ENCODE measurements around the gene IFI35. TPM values are rescaled to one million over a fixed set of nuclear protein-coding genes. Genes with fewer than 3 reads are reported as not detected.
"Not testable (repeated sequence)": the region's sequence is repeated elsewhere in the genome, so short reads cannot be mapped to it uniquely, and the experiment has no call there.

The IFI35 gene
- total RNA-seq, 1 donor from 2014 or later = 13.7 TPM

- ATAC-seq (peak; percentile 3), DNase-seq (ENCODE audit: low spot score) (no peak)
Observed at GRCh38 chr17:42997390-42997983, 9.1 kb upstream of the IFI35 start.

GRCh38 chr17:42997984-42998938 lies 8.3 kb upstream of the IFI35 start, which contains the start of gene RPL27:
TSS of gene RPL27 (plus strand) at chr17:42998419. CDS start at chr17:42998751, 332 bp downstream.
- DNase-seq (ENCODE audit: low spot score) (peak; percentile 99), ATAC-seq (peak; percentile 93)

- no peak for ATAC-seq
- no peak for DNase-seq (ENCODE audit: low spot score)
Observed at GRCh38 chr17:42999003-42999525, 7.5 kb upstream of the IFI35 start.

- not testable (repeated sequence) for DNase-seq (ENCODE audit: low spot score); ATAC-seq
Observed at GRCh38 chr17:43000894-43001293, 5.7 kb upstream of the IFI35 start.

GRCh38 chr17:43003542-43004172 lies 2.9 kb upstream of the IFI35 start:
- ATAC-seq (peak; percentile 44), DNase-seq (ENCODE audit: low spot score) (no peak)

- DNase-seq (ENCODE audit: low spot score) = no peak
- ATAC-seq = peak; percentile 32
Observed at GRCh38 chr17:43010667-43011308, 4.2 kb downstream of the IFI35 start.

GRCh38 chr17:43011728-43012472 lies 5.3 kb downstream of the IFI35 start:
- DNase-seq (ENCODE audit: low spot score) = no peak
- ATAC-seq = no peak

- DNase-seq (ENCODE audit: low spot score) (no peak), ATAC-seq (no peak)
Observed at GRCh38 chr17:43013296-43013695, 6.7 kb downstream of the IFI35 start.

- ATAC-seq = no peak
- DNase-seq (ENCODE audit: low spot score) = no peak
Observed at GRCh38 chr17:43014020-43014648, 7.5 kb downstream of the IFI35 start.

GRCh38 chr17:43014649-43015542 lies 8.3 kb downstream of the IFI35 start:
- ATAC-seq (no peak), DNase-seq (ENCODE audit: low spot score) (no peak)

GRCh38 chr17:43015579-43015978 lies 9.0 kb downstream of the IFI35 start:
- ATAC-seq = peak; percentile 54
- DNase-seq (ENCODE audit: low spot score) = no peak

GRCh38 chr17:43016216-43016615 lies 9.6 kb downstream of the IFI35 start:
- no peak for DNase-seq (ENCODE audit: low spot score)
- no peak for ATAC-seq

- DNase-seq (ENCODE audit: low spot score) (no peak), ATAC-seq (no peak)
Observed at GRCh38 chr17:43018008-43018853, 11.6 kb downstream of the IFI35 start.

- no peak for ATAC-seq
Observed at GRCh38 chr17:43018932-43019331, 12.3 kb downstream of the IFI35 start.

GRCh38 chr17:43019418-43019817 lies 12.8 kb downstream of the IFI35 start:
- DNase-seq (ENCODE audit: low spot score) = no peak
- ATAC-seq = no peak

More at GRCh38 chr17:43018932-43019331, 12.3 kb downstream of the IFI35 start:
- no peak for DNase-seq (ENCODE audit: low spot score)

- ATAC-seq = no peak
- no peak for DNase-seq (ENCODE audit: low spot score)
Observed at GRCh38 chr17:43020030-43020621, 13.5 kb downstream of the IFI35 start.

Data from left lobe of liver (tissue), 2 donors.